ENCODE data around the gene TMCO4. TPM values are rescaled to one million over a fixed set of nuclear protein-coding genes. Genes with fewer than 3 reads are reported as not detected.
"Not testable (repeated sequence)": the region's sequence is repeated elsewhere in the genome, so short reads cannot be mapped to it uniquely, and the experiment has no call there.

TMCO4 gene
- total and polyA plus RNA-seq, 5 experiments from 2014 or later: 7.7 to 17.5 (median 15.3) TPM

DNA sequence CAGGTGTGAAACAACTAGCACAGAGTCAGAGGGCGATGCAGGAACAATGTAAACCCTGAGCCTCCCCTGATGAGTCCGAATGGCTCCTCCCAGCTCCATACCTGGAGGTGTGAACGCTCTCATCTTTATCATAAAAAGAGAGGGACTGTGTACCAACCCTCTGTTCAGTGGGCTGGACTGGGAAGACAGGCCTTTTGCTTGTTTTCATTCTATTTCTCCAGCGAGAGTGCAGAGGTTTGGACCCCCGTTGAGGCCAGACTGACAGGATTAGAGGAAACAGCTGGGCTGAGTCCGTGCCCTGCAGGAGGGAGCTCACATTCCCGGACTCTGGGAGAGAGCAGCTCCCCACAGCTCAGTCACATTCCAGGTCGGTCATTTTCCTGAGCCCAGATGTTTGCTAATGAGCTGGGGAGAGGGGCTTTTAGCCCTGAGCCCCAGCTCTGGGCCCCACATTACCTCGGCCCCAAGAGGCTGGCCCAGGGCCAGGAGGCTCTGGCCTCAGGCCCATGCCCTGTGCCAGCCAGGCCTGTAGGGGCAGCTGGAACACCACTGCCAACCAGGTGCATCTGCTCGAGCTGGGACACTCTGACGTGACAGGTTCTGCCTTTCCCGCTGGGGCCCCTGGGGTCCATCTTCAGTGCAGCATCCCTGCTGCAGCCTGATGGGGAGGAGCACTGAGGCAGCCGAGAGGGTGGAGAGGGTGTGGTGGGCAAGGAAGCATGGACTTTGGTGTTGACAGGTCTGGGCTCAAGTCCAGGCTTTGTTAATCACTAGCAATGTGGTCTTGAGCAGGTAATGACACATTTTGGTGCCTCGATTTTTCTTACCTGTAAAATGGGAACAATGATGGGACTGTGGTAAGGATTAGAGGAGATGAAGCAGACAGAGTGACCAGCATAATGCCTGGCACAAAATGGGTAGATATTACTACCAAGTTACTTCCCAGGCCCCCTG, 159.1 kb downstream of the TMCO4 start:
- H3K9me3 Mint-ChIP-seq: no peaks in the 10 kb centered on the region
- no peak overlapping the region for H3K4me3 Mint-ChIP-seq
- DNase-seq (no peak), ATAC-seq (no peak)
- POLR2A ChIA-PET: no interaction called here
- peaks cover 3 to 10% (median 9%) of the 10 kb centered on the region in 4 donors for H3K4me1 Mint-ChIP-seq
- peaks cover 0 to 2% (median 0%) of the 10 kb centered on the region in 3 donors for H3K36me3 Mint-ChIP-seq
- H3K27ac Mint-ChIP-seq: no peak overlapping the region
- peaks cover 0 to 18% (median 0%) of the 10 kb centered on the region in 5 donors for H3K27me3 Mint-ChIP-seq

- Mint-ChIP-seq H3K36me3 (peaks cover 0 to 2% (median 0%) of the 10 kb centered on the region in 3 donors), H3K27ac (no peak overlapping the region), H3K4me3 (no peak overlapping the region), H3K4me1 (peaks cover 3 to 9% (median 8%) of the 10 kb centered on the region in 4 donors), H3K9me3 (no peaks in the 10 kb centered on the region), H3K27me3 (peaks cover 0 to 18% (median 0%) of the 10 kb centered on the region in 5 donors)
- DNase-seq (no peak), ATAC-seq (no peak)
- POLR2A ChIA-PET: no interaction called here
Measured at GRCh38 chr1:19639999-19640362, 159.7 kb downstream of the TMCO4 start.

DNA sequence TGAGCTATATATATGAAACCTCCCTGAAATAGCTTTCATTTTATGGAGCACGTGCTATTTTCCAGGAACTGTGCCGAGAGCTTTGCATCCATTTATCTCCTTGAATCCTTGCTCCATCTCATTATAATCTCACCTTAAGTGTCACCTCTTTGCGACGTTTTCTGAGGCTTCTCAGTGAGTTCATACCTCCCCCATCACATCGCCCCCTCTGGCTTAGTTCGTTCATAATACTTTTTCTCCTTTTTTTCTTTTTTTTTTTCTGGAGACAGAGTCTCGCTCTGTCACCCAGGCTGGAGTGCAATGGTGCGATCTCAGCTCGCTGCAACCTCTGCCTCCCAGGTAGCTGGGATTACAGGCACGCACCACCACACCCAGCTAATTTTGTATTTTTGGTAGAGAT, 160.5 kb downstream of the TMCO4 start:
- peaks cover 0 to 16% (median 0%) of the 10 kb centered on the region in 5 donors for H3K27me3 Mint-ChIP-seq
- H3K27ac Mint-ChIP-seq, DNase-seq, H3K9me3 Mint-ChIP-seq, H3K36me3 Mint-ChIP-seq, POLR2A ChIA-PET, H3K4me1 Mint-ChIP-seq, ATAC-seq, H3K4me3 Mint-ChIP-seq: not testable (repeated sequence)

DNA sequence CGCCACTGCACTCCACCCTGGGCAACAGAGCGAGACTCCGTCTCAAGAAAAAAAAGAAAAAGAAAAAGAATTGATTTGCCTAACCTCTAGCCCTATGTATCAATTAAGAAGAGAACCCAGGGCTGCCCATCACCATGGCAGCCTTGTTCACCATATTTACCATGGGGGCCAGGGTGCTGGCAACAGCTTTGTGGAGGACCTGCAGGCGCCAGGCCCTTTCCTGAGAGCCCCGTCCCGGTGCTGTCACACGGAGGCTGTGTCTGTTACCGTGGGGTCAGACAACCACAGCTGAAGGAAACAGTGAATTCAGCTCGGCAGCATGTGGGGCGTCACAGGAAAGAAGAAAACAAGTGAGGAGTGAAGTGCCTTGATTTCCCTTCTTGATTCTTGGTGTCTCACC, 162.1 kb downstream of the TMCO4 start:
- Mint-ChIP-seq H3K36me3 (no peaks in the 10 kb centered on the region), H3K4me3 (no peak overlapping the region), H3K4me1 (no peaks in the 10 kb centered on the region), H3K27me3 (peaks cover 0 to 8% (median 0%) of the 10 kb centered on the region in 5 donors), H3K27ac (no peak overlapping the region), H3K9me3 (no peaks in the 10 kb centered on the region)
- no peak for ATAC-seq
- no peak for DNase-seq
- POLR2A ChIA-PET: no interaction called here

DNA sequence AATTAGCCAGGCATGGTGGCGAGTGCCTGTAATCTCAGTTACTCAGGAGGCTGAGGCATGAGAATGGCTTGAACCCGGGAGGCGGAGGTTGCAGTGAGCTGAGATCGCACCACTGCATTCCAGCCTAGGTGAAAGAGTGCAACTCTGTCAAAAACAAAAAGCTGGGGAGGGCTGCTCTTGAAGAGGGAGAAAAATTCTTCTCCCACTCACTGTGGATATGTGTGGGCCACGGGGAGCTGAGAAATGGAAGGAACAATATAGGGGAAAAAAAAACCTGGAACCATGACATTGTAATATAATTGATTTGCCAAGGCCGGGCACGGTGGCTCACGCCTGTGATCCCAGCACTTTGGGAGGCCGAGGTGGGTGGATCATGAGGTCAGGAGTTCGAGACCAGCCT, 163.0 kb downstream of the TMCO4 start:
- H3K27ac Mint-ChIP-seq, POLR2A ChIA-PET, H3K36me3 Mint-ChIP-seq, H3K27me3 Mint-ChIP-seq, H3K4me1 Mint-ChIP-seq, H3K4me3 Mint-ChIP-seq, ATAC-seq, H3K9me3 Mint-ChIP-seq, DNase-seq: not testable (repeated sequence)

GRCh38 chr1:19636065-19636464, 163.7 kb downstream of the TMCO4 start:
- Mint-ChIP-seq H3K27ac (peak overlapping the region in 1 of 10 donors; percentile 39), H3K36me3 (no peaks in the 10 kb centered on the region), H3K27me3 (peaks cover 0 to 1% (median 0%) of the 10 kb centered on the region in 5 donors), H3K9me3 (no peaks in the 10 kb centered on the region), H3K4me3 (no peak overlapping the region), H3K4me1 (no peaks in the 10 kb centered on the region)
- POLR2A ChIA-PET: no interaction called here
- DNase-seq (no peak), ATAC-seq (no peak)

- DNase-seq: no peak
- Mint-ChIP-seq H3K27me3 (peaks cover 0 to 1% (median 0%) of the 10 kb centered on the region in 5 donors), H3K4me1 (no peaks in the 10 kb centered on the region), H3K36me3 (no peaks in the 10 kb centered on the region), H3K4me3 (no peak overlapping the region), H3K9me3 (no peaks in the 10 kb centered on the region), H3K27ac (peak overlapping the region in 1 of 10 donors; percentile 39)
- POLR2A ChIA-PET: no interaction called here
- ATAC-seq: no peak
Measured at GRCh38 chr1:19635646-19636045, 164.1 kb downstream of the TMCO4 start.

DNA sequence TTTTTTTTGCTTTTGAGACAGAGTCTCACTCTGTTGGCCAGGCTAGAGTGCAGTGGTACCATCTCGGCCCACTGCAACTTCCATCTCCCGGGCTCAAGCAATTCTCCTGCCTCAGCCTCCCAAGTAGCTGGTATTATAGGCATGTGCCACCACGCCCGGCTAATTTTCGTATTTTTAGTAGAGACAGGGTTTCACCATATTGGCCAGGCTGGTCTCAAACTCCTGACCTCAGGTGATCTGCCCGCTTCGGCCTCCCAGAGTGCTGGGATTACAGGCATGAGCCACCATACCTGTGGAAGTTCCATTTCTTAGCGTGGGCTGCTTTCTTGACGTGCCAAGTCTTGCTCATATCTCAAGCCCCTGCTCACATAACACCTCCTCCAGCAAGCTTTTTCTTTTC, 164.7 kb downstream of the TMCO4 start:
- not testable (repeated sequence) for H3K36me3 Mint-ChIP-seq, H3K27me3 Mint-ChIP-seq, H3K4me3 Mint-ChIP-seq, H3K9me3 Mint-ChIP-seq, ATAC-seq, H3K4me1 Mint-ChIP-seq, DNase-seq, H3K27ac Mint-ChIP-seq
- POLR2A ChIA-PET: interaction anchor here (0.7 kb wide), 1 partner anchor 1170 kb away, joined by 3 read pairs; no protein-coding TSS in a partner anchor

DNA sequence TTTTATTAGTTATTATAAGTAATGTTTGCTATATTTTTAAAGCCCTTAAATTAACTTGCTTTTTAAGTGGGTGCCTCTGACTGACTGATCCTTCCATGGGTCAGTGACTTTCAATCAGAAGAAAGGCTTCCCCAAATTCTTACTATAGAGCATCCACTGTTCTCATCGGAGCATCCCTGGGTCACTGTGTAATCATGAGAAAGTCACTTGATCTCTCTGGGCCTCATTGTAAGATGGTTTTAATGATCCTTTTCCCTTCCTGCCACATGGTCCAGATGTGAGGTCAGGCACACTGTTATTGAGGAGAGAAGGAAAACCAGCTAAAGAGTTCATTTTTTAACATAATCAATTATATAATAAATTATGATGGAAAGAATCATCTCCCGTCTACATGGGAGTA, 166.6 kb downstream of the TMCO4 start:
- H3K4me1 Mint-ChIP-seq: no peaks in the 10 kb centered on the region
- POLR2A ChIA-PET: no interaction called here
- no peak overlapping the region for H3K4me3 Mint-ChIP-seq
- H3K27ac Mint-ChIP-seq: no peak overlapping the region
- no peak for DNase-seq
- H3K9me3 Mint-ChIP-seq: no peaks in the 10 kb centered on the region
- H3K36me3 Mint-ChIP-seq: peaks cover 0 to 6% (median 0%) of the 10 kb centered on the region in 3 donors
- no peaks in the 10 kb centered on the region for H3K27me3 Mint-ChIP-seq
- ATAC-seq: no peak

Other genes with a start within 250 kb of the TMCO4 start
- 10 to 100 TPM; 17.6 to 19.3 TPM for gene NBL1, start 155.6 kb downstream of the TMCO4 start, total RNA-seq
- 10 to 100 TPM in 1 of 3 donors, 1 to 10 TPM in 2; 7.7 to 14.0 (median 8.6) TPM for gene NBL1, start 155.6 kb downstream of the TMCO4 start, polyA plus RNA-seq
- not detected for gene HTR6, start 135.0 kb downstream of the TMCO4 start, total RNA-seq
- gene HTR6, start 135.0 kb downstream of the TMCO4 start, polyA plus RNA-seq: under 1 TPM in 2 of 3 donors, not detected in 1; 0.20 to 0.38 TPM
- not detected for gene RNF186, start 15.4 kb upstream of the TMCO4 start, total RNA-seq
- not detected for gene RNF186, start 15.4 kb upstream of the TMCO4 start, polyA plus RNA-seq
- gene OTUD3, start 82.5 kb upstream of the TMCO4 start, total RNA-seq: 10 to 100 TPM; 16.4 to 16.7 TPM
- gene OTUD3, start 82.5 kb upstream of the TMCO4 start, polyA plus RNA-seq: 1 to 10 TPM in 2 of 3 donors, under 1 TPM in 1; 0.95 to 2.4 (median 1.6) TPM
- not detected for gene PLA2G2E, start 123.7 kb upstream of the TMCO4 start, total RNA-seq
- not detected for gene PLA2G2E, start 123.7 kb upstream of the TMCO4 start, polyA plus RNA-seq
- not detected for gene PLA2G2A, start 179.7 kb upstream of the TMCO4 start, total RNA-seq
- gene PLA2G2A, start 179.7 kb upstream of the TMCO4 start, polyA plus RNA-seq: not detected

Data from naive thymus-derived CD8-positive, alpha-beta T cell (primary cell).